ENCODE results near the gene ZMYND11.

DNA sequence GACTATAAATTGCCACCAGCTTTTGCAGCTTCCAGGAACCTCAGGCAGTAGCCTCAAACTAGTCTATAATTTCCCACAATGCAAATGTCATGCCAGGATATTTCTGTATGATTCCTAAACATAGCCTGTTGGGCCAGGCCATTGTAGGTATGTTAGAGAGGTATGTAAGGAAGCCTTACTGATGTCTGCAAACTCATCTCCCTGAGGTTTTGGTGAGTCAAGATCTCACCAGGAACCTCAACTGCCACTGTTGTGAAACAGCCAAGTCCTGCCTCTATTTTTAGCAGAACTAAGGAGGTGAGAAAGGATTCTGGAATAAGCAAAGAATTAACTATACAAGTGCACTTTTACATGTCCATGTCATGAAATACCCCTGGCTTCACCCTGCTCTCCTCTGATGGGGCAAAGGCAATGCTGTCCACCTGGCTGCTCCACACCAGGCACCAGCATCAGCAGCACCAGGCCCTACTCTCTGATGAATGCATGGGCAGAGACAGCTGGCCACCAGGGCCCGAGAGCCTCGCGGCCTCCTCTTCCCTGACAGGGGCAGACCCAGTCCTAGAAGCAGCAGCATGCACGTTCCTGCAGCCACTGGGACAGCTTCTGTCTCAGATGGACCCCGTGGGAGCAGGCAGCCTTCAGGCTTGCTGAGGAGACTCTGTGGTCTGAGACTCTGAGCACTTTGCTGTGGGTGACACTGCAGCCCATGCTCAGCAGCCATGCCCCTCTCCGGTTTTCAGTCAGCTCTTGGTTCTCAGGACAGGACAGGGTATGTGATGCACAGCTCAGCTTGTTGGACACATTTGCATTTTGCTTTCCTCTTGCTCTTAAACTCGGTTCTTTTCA, 147.3 kb downstream of the ZMYND11 start:
- TF ChIP-seq CTCF (conservative IDR thresholded peaks at IDR 0.05 in 1 of 2, IDR thresholded peaks at IDR 0.05 in 1 of 2; ENCODE audit: low read depth in 1 of 2, low read length in 2 of 2) (no peak), EZH2 (IDR thresholded peaks at IDR 0.05; ENCODE audit: low read length, missing control alignments) (no peak)
